PC-9 (cell line): Measurements from ENCODE around the gene ACBD5. TPM values are rescaled to one million over a fixed set of nuclear protein-coding genes. Genes with fewer than 3 reads are reported as not detected.
"Not testable (repeated sequence)": the region's sequence is repeated elsewhere in the genome, so short reads cannot be mapped to it uniquely, and the experiment has no call there.

ENCODE experiments used
- BruUV-seq: library from RNA; stranded (reverse); fragments of 400-500 nt; replicated peaks from 2 replicates; lab custom pipeline; 2021; lab: Mats Ljungman, UMichigan
- CTCF ChIA-PET: fragments of 300-600 bp; sonication (Branson Sonifier 250); formaldehyde crosslinking; loops from one replicate; lab custom pipeline; 2022; ENCODE audit warnings: antibody characterized with exemption; lab: Charles Lee
- POLR2A ChIA-PET: fragments of 300-600 bp; sonication (Branson Sonifier 250); formaldehyde crosslinking; loops from one replicate; lab custom pipeline; 2022; ENCODE audit warnings: antibody characterized with exemption; ENCODE audit not compliant: unreplicated experiment; lab: Charles Lee
- DNase-seq, 2 experiments: peaks; one replicate each; pipeline versions ENCODE4 v3.0.0 to v3.0.0-alpha.2; 2015 to 2022; ENCODE audit warnings: mixed read lengths in 1 of 2
- H2AFZ ChIP-seq: fragments of 200-600 bp; sonication (generic); 2 replicates; pipeline ENCODE4 v1.8.1; 2017; ENCODE audit warnings: antibody characterized with exemption
- H3F3A ChIP-seq: fragments of 200-600 bp; sonication (generic); 2 replicates; pipeline ENCODE4 v1.8.1; 2017; ENCODE audit warnings: antibody characterized with exemption, mild to moderate bottlenecking, low read depth; ENCODE audit not compliant: insufficient read depth
- H3K27ac ChIP-seq: fragments of 200-600 bp; sonication (generic); 2 replicates; pipeline ENCODE4 v1.6.1; 2016; ENCODE audit warnings: mixed run types
- H3K27me3 ChIP-seq: fragments of 200-600 bp; sonication (generic); 2 replicates; pipeline ENCODE4 v1.6.1; 2016; ENCODE audit warnings: low read depth, mixed run types; ENCODE audit not compliant: insufficient read depth
- H3K36me3 ChIP-seq: fragments of 200-600 bp; sonication (generic); 2 replicates; pipeline ENCODE4 v1.6.1; 2016; ENCODE audit warnings: low read depth, mixed run types
- H3K4me1 ChIP-seq: fragments of 200-600 bp; sonication (generic); replicated peaks from 2 replicates; pipeline ENCODE4 v1.6.1; 2016; ENCODE audit warnings: mixed run types; ENCODE audit not compliant: insufficient read depth
- H3K4me2 ChIP-seq: fragments of 200-600 bp; sonication (generic); 2 replicates; pipeline ENCODE4 v1.6.1; 2017; ENCODE audit warnings: mixed run types
- H3K4me3 ChIP-seq: fragments of 200-600 bp; sonication (generic); 2 replicates; pipeline ENCODE4 v1.6.1; 2016; ENCODE audit warnings: mixed run types
- H3K79me2 ChIP-seq: fragments of 200-600 bp; sonication (generic); 2 replicates; pipeline ENCODE4 v1.6.1; 2017; ENCODE audit warnings: low read depth, mixed run types
- H3K9me2 ChIP-seq: fragments of 200-600 bp; sonication (generic); 2 replicates; pipeline ENCODE4 v1.8.1; 2017; ENCODE audit warnings: mild to moderate bottlenecking; ENCODE audit not compliant: insufficient read depth
- H3K9me3 ChIP-seq: fragments of 200-600 bp; sonication (generic); 2 replicates; pipeline ENCODE4 v1.8.1; 2016; ENCODE audit warnings: low read depth; ENCODE audit not compliant: insufficient read depth
- H4K20me1 ChIP-seq: fragments of 200-600 bp; sonication (generic); 2 replicates; pipeline ENCODE4 v1.8.1; 2017; ENCODE audit not compliant: insufficient read depth
- EZH2 ChIP-seq: fragments of 200-600 bp; sonication (generic); IDR thresholded peaks from 2 replicates; pipeline ENCODE4 v1.8.0; 2017; ENCODE audit warnings: antibody characterized with exemption, low read depth
- intact Hi-C: fragments of 100-400 bp; cut with micrococcal nuclease; formaldehyde crosslinking; loops from one replicate; pipeline ENCODE4 v1.10.0; 2022; ENCODE audit not compliant: unreplicated experiment
- total RNA-seq: library from RNA; stranded (reverse); gene quantifications from 2 replicates; pipeline ENCODE4 v1.2.3, GENCODE V29; 2021
- TF ChIP-seq, protein P1 (sequence below): fragments of 200-600 bp; sonication (generic); conservative IDR thresholded peaks from 2 replicates; pipeline ENCODE4 v1.6.1; 2017; ENCODE audit warnings: mixed run types, antibody characterized with exemption, mild to moderate bottlenecking, moderate library complexity

Gene ACBD5
- total RNA-seq, 1 experiment from 2014 or later: 17.2 TPM

DNA sequence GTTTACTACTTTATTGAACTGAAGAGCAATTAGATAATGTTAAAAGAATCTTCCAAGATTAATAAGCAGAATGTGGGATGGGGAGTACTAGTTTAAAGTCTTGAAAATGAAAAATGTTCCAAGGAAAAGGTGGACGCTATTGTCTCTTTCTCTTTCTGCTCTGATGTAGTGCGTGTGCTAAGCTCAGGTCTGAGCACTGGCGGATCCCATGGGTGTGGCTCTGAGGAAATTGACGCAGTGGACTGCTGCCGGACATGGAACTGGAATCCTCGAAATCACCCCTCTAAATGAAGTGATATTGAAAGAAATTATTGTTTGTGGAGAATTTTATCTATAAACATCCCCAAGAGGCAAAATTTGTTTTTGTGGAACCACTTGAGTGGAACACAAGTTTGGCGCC is 22.2 kb upstream of the ACBD5 start:
- H3K9me3 ChIP-seq, H3K27ac ChIP-seq, H4K20me1 ChIP-seq, H3K4me3 ChIP-seq, BruUV-seq, H3K79me2 ChIP-seq, H3K9me2 ChIP-seq, DNase-seq, H3K27me3 ChIP-seq, H2AFZ ChIP-seq, CTCF ChIA-PET, H3K4me1 ChIP-seq, H3F3A ChIP-seq, H3K4me2 ChIP-seq, H3K36me3 ChIP-seq, POLR2A ChIA-PET, intact Hi-C loops: not testable (repeated sequence)

DNA sequence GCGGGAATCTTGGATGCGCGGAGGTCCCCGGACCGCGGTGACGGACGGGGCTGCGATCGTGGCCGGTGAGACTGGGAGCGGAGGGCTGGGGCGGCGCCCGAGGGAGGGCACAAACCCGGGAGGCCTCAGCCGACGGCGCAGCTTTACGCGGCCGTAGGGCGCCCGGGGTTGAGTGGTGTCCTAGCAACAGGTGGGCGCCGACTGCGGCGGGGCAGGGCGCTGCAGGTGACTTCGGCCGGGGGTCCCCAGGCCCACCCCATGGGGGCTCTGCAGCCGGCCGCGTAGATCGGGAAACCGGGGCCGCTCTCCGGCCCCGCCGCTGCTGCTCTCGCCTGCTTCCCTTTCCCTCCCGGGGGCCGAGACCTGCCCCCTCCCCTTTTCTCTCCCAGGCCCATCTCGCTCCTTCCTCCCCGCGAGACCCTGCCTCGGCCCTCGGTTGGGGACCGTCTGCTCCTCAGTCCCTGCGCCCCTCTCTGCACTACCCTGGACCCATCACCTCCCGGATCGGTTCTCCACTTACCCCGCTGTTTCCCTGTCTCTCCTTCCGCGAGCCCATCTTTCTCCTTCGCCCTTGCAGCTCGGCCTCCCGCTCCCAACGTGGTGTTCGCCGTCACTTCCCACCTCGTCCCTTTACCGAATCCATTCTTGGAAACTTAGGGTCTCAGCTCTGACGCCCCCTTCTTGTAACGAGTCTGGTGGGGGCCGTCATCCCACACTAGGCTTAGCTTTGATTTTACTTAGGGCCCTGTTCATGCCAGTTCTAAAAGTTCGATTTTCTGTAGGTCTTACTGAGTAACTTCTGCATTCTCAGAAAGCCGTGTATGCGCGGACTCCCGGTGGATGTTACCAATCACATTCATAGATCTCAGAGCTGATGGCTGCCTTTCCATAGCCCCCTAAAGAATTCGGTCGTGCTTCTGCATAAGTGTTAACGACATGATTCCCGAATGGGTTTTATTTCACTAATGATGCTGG is 18.5 kb upstream of the ACBD5 start:
- H3K9me2 ChIP-seq: no peaks in the 10 kb centered on the region
- H3K4me3 ChIP-seq: no peak overlapping the region
- no peak for TF ChIP-seq EZH2
- TF ChIP-seq, protein P1, sequence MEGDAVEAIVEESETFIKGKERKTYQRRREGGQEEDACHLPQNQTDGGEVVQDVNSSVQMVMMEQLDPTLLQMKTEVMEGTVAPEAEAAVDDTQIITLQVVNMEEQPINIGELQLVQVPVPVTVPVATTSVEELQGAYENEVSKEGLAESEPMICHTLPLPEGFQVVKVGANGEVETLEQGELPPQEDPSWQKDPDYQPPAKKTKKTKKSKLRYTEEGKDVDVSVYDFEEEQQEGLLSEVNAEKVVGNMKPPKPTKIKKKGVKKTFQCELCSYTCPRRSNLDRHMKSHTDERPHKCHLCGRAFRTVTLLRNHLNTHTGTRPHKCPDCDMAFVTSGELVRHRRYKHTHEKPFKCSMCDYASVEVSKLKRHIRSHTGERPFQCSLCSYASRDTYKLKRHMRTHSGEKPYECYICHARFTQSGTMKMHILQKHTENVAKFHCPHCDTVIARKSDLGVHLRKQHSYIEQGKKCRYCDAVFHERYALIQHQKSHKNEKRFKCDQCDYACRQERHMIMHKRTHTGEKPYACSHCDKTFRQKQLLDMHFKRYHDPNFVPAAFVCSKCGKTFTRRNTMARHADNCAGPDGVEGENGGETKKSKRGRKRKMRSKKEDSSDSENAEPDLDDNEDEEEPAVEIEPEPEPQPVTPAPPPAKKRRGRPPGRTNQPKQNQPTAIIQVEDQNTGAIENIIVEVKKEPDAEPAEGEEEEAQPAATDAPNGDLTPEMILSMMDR: no peak
- ChIA-PET POLR2A (no interaction called here), CTCF (interaction anchor here (0.6 kb wide), 1 partner anchor 1387 kb away, joined by 3 read pairs; no protein-coding TSS in a partner anchor)
- BruUV-seq: no TSS peak
- no peak overlapping the region for H2AFZ ChIP-seq
- H3F3A ChIP-seq: no peaks in the 10 kb centered on the region
- H3K27me3 ChIP-seq: no peaks in the 10 kb centered on the region
- no peaks in the 10 kb centered on the region for H4K20me1 ChIP-seq
- intact Hi-C loops: no loop called here
- H3K9me3 ChIP-seq: no peaks in the 10 kb centered on the region
- H3K4me2 ChIP-seq: no peak overlapping the region
- no peaks in the 10 kb centered on the region for H3K4me1 ChIP-seq
- H3K36me3 ChIP-seq: no peaks in the 10 kb centered on the region
- no peak overlapping the region for H3K27ac ChIP-seq
- H3K79me2 ChIP-seq: no peaks in the 10 kb centered on the region
- no peak for DNase-seq

DNA sequence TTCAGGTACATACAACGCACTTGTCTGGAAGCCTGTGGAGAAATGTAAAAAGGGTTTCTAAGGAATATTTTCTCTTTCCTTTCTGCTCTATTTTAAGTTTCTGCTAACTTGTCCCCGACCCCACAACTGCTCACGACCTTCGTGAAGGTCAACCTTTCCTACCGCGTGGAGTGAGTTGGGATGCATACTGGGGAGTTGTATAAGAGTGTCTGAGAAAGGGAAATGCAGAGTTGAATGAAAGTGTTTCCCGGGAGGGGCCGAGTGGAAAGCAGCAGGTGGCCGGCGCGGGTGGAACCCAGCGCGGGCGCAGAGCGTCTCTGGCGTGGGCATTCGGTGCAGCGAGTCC is 17.9 kb upstream of the ACBD5 start:
- TF ChIP-seq, protein P1: no peak
- no peak for TF ChIP-seq EZH2
- no peaks in the 10 kb centered on the region for H3K79me2 ChIP-seq
- no peak overlapping the region for H3K4me2 ChIP-seq
- POLR2A ChIA-PET: no interaction called here
- H3K4me3 ChIP-seq: no peak overlapping the region
- no peaks in the 10 kb centered on the region for H3F3A ChIP-seq
- no peaks in the 10 kb centered on the region for H3K27me3 ChIP-seq
- no peaks in the 10 kb centered on the region for H3K36me3 ChIP-seq
- H3K4me1 ChIP-seq: no peaks in the 10 kb centered on the region
- CTCF ChIA-PET: no interaction called here
- no peak overlapping the region for H2AFZ ChIP-seq
- intact Hi-C loops: no loop called here
- H3K27ac ChIP-seq: no peak overlapping the region
- no TSS peak for BruUV-seq
- H3K9me3 ChIP-seq: no peaks in the 10 kb centered on the region
- no peaks in the 10 kb centered on the region for H4K20me1 ChIP-seq
- DNase-seq: no peak
- no peaks in the 10 kb centered on the region for H3K9me2 ChIP-seq
